Measurements from ENCODE around the gene TTC23. TPM values are rescaled to one million over a fixed set of nuclear protein-coding genes. Genes with fewer than 3 reads are reported as not detected.

The TTC23 gene
- total and polyA plus RNA-seq, 9 of the 15 experiments (the other 6 are each of a cell fraction or from before 2014, with no cell fraction given), result 0.41 to 4.5 (median 2.5) TPM

DNA sequence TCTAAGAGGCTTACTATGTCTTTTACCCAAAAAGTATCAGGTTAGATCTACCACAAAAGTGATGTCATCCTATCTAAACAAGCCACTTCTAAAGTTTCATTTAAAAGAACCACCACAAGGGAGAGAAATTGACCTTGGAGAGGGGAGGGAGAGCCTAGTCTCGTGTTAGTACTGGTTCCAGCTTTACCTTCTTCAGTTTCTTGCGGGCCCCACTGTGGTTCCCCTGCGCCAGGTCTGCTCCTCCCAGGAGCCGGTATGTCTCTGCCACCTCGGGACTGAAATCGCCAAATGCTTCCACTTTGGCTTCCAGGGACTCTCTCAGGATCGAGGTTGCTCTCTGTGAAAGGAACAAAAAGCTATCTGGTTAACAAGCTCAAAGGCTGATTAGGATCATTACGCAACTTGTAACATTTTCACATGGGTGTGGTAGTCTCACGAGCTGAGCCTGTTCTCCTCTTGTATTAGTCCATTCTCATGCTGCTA, 93.4 kb downstream of the TTC23 start (continued):
- TF ChIP-seq USF2 (CRISPR knock-in tag; IDR thresholded peaks at IDR 0.05) (no peak), CEBPB (tag; IDR thresholded peaks at IDR 0.05) (peak; percentile 98), RBM34 (IDR thresholded peaks at IDR 0.05; ENCODE audit: borderline replicate concordance, insufficient read depth, low read length) (no peak), NR3C1 (CRISPR knock-in tag; IDR thresholded peaks at IDR 0.05) (no peak), ZNF184 (CRISPR knock-in tag; IDR thresholded peaks at IDR 0.05) (no peak), NBN (IDR thresholded peaks at IDR 0.05; ENCODE audit: low read depth) (no peak), HMG20B (CRISPR knock-in tag; IDR thresholded peaks at IDR 0.05) (no peak), PTRF (tag; IDR thresholded peaks at IDR 0.05) (no peak), ESRRA (IDR thresholded peaks at IDR 0.05; ENCODE audit: borderline replicate concordance, low read depth) (0 out of 2 replicates have a peak, but pooled peaks have one; percentile 23), MBD2 (IDR thresholded peaks at IDR 0.05; ENCODE audit: borderline replicate concordance, low read depth) (no peak), IRF9 (tag; IDR thresholded peaks at IDR 0.05) (0 out of 2 replicates have a peak, but pooled peaks have one; percentile 17), PRPF4 (IDR thresholded peaks at IDR 0.05; ENCODE audit: insufficient read depth, low read depth, low read length, poor library complexity, severe bottlenecking) (no peak), MTA1 (IDR thresholded peaks at IDR 0.05; ENCODE audit: borderline replicate concordance) (no peak), NFIX (CRISPR knock-in tag; IDR thresholded peaks at IDR 0.05; ENCODE audit: low read depth) (no peak), BHLHE40 (IDR thresholded peaks at IDR 0.05; ENCODE audit: low read length) (peak; percentile 17; the same call in 1 of the 2 replicates), ZNF175 (CRISPR knock-in tag; IDR thresholded peaks at IDR 0.05; ENCODE audit: low read depth) (no peak), FOXK2 (conservative IDR thresholded peaks at IDR 0.05 in 1 of 2, IDR thresholded peaks at IDR 0.05 in 1 of 2; ENCODE audit: low read depth in 2 of 2) (no peak), MCM3 (IDR thresholded peaks at IDR 0.05) (no peak), CEBPG (CRISPR knock-in tag; IDR thresholded peaks at IDR 0.05) (peak; percentile 68), CEBPG (tag; conservative IDR thresholded peaks at IDR 0.05 in 1 of 2, IDR thresholded peaks at IDR 0.05 in 1 of 2) (peak; percentile 90 to 92), ZC3H11A (IDR thresholded peaks at IDR 0.05; ENCODE audit: low read depth, low read length) (no peak), ZNF695 (CRISPR knock-in tag; IDR thresholded peaks at IDR 0.05) (no peak), FOSL1 (tag; conservative IDR thresholded peaks at IDR 0.05) (peak; percentile 31; the same call in 1 of the 2 replicates), ZNF165 (CRISPR knock-in tag; IDR thresholded peaks at IDR 0.05; ENCODE audit: borderline replicate concordance) (no peak), JUND (IDR thresholded peaks at IDR 0.05; ENCODE audit: borderline replicate concordance, low read depth, low read length) (no peak), JUND (tag; IDR thresholded peaks at IDR 0.05; ENCODE audit: borderline replicate concordance, low read depth, low read length) (peak; percentile 70; the same call in 2 of the 3 replicates), ATF7 (IDR thresholded peaks at IDR 0.05) (peak; percentile 78)
- TF ChIP-seq, protein P1, sequence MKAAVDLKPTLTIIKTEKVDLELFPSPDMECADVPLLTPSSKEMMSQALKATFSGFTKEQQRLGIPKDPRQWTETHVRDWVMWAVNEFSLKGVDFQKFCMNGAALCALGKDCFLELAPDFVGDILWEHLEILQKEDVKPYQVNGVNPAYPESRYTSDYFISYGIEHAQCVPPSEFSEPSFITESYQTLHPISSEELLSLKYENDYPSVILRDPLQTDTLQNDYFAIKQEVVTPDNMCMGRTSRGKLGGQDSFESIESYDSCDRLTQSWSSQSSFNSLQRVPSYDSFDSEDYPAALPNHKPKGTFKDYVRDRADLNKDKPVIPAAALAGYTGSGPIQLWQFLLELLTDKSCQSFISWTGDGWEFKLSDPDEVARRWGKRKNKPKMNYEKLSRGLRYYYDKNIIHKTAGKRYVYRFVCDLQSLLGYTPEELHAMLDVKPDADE (conservative IDR thresholded peaks at IDR 0.05; ENCODE audit: control insufficient read depth, low read depth, low read length), result no peak

All from K562 (cell line).